CD4-positive, alpha-beta T cell treated with Interleukin-21 for 1 hour (primary cell): ENCODE data around the gene OR2K2.
"Not testable (repeated sequence)": the region's sequence is repeated elsewhere in the genome, so short reads cannot be mapped to it uniquely, and the experiment has no call there.

Experiments used
- DNase-seq: peaks from one replicate; pipeline ENCODE4 v3.0.0-alpha.2; 2020

The OR2K2 gene

DNA sequence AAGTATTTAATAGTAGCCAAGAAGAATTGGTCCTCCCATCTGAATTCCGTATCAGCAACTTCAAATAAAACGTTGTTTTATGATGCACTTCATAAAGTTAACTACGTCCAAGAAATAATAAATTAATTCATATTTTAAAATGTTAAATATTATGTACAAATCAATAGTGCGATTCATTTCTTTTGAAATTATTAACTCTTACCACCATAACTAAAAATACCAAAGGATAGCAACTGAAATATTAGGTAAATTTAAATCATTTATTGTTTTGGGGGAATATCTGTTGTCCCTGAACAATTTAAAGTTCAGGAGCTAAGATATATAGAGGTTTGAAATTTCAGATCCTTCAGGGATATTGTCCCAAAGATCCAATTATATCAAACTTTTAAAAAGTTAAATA lies at the start of gene OR2K2:
Gene OR2K2 (minus strand): TSS at position 101 of the 400 bp plus-strand sequence. CDS start 1,791 bp downstream, outside the sequence.
- no peak for DNase-seq

DNA sequence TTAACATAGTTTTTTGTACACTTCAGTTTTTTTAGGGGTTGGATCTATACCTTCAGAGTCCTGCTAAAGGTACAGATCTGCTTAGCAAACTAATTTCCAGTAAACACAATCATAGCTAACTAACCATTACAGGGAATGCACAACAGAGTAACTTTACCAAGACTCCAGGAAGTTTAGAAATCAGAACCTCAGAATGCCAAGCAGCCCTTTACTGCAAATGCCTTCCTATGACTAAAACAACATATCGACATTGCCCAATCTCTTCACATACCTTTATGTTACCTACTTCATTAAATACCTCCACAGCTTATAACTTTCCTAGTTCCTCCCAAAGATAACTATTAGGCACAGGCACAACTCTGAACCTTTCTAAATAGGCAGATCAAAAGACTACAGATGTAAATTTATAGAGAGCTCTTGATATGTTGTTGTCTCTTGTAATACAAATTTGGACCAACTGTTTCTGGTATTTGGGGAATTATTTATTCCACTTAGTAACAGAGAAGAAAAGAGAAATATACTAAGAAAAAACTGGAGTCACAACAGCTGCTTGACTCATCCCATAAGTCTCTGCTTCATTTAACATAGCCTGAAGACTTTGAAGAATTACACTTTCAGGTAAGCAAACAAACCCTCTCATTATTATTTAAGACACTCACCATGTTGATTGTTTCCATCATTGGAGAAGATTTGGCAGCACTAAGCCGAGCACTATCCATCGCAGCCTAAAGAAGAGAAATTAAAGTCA lies 46.0 kb upstream of the OR2K2 start:
- no peak for DNase-seq

DNA sequence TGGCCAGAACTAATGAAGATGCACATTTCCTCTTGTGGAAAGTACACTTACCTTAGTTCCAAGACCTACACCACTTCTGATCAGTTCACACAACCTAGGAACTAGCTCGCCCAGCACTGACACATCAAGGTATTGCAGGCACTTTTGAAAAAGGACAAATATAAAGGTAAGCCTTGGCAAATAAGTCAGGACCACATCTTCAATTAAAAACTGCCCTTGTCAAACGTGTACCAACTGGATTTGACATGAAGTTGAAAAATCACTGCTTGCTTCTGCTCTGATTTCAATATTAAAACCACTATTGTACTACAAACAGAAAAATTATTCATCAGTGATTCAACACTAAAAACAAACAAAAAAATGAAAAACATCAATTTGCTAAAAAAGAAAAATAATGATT lies 45.0 kb upstream of the OR2K2 start:
- no peak for DNase-seq

DNA sequence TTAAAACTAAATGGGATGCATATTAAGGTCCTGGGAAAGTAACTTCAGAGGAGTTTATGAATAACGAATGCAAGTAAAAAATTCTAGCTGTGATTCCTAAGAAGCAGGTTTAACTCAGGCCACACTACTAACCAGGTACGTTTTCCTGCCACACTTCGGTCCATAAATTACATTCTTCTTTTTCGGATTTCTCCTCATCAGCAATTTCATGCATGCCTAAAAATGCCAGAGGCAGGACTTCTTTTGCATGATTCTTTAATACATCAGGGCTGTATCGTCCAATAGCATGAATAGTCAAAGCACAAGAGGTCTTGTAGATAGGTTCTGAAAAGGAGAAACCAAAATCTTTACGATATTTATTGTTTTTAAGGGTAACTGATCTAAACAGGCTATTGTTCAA lies 42.3 kb upstream of the OR2K2 start:
- no peak for DNase-seq

GRCh38 chr9:111366978-111367377 lies 37.0 kb upstream of the OR2K2 start:
- no peak for DNase-seq

GRCh38 chr9:111362526-111362925 lies 32.5 kb upstream of the OR2K2 start:
- DNase-seq, result no peak

- no peak for DNase-seq
Observed at GRCh38 chr9:111360881-111361280, 30.9 kb upstream of the OR2K2 start.

GRCh38 chr9:111356481-111357244 lies 26.6 kb upstream of the OR2K2 start:
- no peak for DNase-seq

DNA sequence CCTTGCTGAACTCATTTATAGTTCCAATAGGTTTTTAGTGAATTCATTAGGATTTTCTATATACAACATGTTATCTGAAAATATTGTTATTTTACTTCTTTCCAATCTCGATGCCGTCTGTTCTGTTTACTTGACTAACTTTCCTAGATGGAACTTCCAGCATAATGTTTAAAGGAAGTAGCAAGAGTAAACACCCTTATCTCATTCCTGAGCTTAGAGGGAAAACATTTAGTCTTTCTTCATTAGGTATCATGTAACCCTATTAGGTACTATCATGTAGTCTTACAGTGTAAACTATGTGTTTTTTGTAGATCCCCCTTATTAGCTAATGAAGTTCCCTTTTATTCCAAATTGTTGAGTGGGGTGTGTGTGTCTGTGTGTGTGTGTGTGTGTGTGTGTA lies 22.5 kb upstream of the OR2K2 start:
- DNase-seq, result no peak

DNA sequence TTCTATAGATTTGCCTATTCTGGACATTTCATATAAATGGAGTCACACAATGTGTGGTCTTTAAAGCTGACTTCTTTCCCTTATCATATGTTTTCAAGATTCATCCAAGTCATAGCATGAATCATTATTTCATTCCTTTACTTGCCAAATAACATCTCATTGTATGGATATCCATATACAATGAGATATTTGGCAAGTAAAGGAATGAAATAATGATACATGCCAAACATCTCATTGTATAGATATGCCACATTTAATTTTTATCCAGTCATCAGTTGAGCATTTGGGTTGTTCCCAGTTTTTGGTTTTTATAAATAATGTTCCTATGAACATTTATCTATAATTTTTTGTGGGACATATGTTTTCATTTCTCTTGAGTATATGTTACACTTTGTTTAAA lies 20.5 kb upstream of the OR2K2 start:
- no peak for DNase-seq

GRCh38 chr9:111349766-111350165 lies 19.7 kb upstream of the OR2K2 start:
- DNase-seq, result no peak

DNA sequence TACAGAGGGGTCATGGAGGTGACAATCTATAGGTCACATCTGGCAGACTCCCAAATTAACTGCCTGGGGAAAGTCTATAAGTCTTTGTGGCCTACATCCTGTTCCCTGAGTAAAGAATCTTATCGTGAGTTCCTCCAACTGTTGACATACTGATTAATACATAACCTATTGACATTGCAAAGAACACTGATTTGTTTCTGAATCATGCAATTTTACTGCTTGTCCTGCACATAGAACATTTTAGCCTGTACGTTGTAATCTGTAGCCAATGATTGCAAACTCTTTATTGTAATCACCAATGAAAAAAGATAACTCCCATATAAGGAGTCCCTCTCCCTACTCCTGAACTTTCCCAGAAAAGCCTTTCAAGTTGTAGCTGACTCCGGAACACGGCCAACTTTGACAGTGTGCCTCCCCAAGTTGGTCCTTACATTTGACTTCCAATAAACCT lies 18.8 kb upstream of the OR2K2 start:
- DNase-seq, result no peak

GRCh38 chr9:111334318-111334863 lies 4.4 kb upstream of the OR2K2 start:
- DNase-seq, result peak; percentile 10

DNA sequence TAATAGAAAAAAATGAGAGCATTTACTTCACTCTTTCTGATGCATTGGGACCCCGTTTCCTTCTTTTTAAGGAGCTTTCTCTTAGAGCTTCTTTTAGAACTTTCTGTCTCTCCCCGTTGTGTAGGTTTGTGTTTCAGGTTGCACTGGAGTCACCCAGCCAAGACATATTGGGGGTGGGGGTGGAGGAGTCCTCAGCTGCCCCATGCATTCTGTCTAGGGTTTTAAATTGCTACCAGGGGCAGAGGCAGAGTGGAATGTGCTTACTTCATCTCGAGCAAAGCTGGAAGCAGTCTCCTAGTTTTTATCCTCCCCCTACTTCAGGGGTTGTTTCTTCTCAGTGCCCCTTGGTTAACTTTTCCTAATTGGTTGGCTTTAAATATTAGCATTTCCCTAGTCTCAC lies 9.4 kb downstream of the OR2K2 start:
- no peak for DNase-seq

GRCh38 chr9:111316796-111317195 lies 13.2 kb downstream of the OR2K2 start:
- DNase-seq, result no peak

GRCh38 chr9:111305914-111306313 lies 24.1 kb downstream of the OR2K2 start:
- no peak for DNase-seq

DNA sequence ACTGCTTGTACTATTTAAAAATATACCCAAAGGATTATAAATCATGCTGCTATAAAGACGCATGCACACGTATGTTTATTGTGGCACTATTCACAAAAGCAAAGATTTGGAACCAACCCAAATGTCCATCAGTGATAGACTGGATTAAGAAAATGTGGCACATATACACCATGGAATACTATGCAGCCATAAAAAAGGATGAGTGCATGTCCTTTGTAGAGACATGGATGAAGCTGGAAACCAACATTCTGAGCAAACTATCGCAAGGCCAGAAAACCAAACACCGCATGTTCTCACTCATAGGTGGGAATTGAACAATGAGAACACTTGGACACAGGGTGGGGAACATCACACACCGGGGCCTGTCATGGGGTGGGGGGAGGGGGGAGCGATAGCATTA lies 26.0 kb downstream of the OR2K2 start:
- DNase-seq, result not testable (repeated sequence)

GRCh38 chr9:111301195-111301594 lies 28.8 kb downstream of the OR2K2 start:
- no peak for DNase-seq

- no peak for DNase-seq
Observed at GRCh38 chr9:111300140-111300735, 29.8 kb downstream of the OR2K2 start.

GRCh38 chr9:111299599-111299966 lies 30.4 kb downstream of the OR2K2 start:
- DNase-seq, result not testable (repeated sequence)

GRCh38 chr9:111298731-111299598 lies 31.1 kb downstream of the OR2K2 start:
- DNase-seq, result peak; percentile 39

- DNase-seq, result no peak
Observed at GRCh38 chr9:111298111-111298510, 31.9 kb downstream of the OR2K2 start.
